ENCODE measurements around the gene PAK6.

Gene PAK6

DNA sequence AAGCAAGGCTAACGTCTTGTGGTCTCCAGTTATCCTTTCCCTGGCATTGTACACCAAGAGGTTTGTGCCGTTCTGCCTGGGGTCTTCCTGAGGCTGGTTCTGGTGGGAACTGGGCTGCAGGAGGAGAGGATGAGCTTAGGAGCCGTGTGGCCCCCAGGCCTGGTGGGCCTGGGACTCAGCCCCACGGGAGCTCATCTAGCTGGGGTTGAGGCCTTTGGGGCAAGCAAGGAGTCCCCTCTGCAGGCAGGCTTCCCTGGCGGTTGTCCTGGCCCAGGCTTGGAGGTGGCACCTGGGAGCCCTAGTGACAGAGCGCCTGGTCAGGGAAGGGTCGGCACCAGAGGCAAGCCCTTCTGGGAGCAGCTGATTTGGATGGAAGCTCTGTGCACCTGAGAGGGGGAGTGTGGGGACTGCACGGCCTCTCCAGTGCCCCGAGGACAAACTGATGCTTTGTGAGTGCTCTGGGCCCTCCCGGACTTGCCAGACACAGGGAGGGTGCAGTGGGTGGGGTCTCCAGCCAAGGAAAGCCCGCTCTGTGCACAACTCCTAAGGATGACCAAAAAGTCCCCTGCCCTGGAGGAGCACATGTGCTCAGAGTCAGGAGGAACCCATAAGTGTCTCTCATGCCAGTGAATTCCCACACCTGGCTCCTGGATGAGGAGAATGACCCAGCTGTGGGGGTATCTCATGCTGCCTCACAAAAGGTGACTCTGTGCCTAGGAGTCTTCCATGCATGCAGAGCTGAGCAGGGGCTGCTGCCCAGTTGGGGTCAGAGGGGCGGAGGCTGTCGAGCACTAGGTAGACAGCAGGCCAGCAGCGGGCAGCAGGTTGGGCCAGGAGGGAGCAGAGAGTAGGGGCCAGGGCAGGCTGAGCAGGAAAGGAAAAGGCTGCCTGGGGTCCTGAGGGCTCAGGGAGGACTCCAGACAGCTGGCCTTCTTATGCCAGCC is 2.7 kb downstream of the PAK6 start:
- no peak for DNase-seq (ENCODE audit: low read depth)

DNA sequence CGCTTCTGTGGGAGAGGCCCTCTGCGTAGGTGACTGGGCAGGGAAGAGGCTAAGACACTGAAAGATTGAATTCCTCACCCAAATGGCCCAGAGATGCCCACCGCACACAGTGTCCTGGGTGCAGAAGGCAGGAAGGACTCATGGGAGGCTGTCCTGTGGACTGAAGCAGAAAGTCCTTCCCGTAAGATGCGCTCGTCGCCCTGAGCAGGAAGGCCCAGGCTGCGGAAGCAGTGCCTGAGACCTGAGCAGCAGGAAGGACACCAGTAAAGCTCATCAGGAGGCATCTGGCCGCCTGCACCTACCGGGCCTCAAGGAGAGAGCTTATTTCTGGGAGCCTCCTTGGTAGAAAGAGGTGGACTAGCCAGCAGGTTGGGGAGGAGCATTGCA is 3.3 kb downstream of the PAK6 start:
- DNase-seq (ENCODE audit: low read depth): no peak

DNA sequence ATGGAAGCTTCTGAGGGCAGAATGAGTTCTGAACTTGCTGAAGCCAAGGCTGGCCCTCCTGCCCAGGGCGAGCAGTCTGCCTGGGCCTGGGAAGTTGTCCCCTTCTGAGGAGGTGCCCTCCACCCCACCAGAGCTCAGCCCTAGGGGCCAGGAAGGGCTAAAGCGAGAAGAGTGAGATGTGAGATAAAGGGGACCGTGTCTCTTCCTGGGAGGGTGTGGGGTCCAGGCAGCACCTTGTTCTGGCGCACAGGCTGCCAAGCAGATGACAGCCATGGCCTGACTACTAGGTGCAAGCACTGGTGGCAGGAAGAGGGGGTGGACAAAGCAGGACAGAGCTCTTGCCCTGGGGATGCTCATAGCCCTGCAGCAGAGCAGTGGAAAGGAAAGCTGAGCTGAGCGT is 3.7 kb downstream of the PAK6 start:
- DNase-seq (ENCODE audit: low read depth): no peak

GRCh38 chr15:40243126-40243810 is 4.4 kb downstream of the PAK6 start:
- no peak for DNase-seq (ENCODE audit: low read depth)

GRCh38 chr15:40244961-40245523 is 6.2 kb downstream of the PAK6 start:
- DNase-seq (ENCODE audit: low read depth): no peak

GRCh38 chr15:40245666-40246450 is 7.0 kb downstream of the PAK6 start:
- DNase-seq (ENCODE audit: low read depth): no peak

DNA sequence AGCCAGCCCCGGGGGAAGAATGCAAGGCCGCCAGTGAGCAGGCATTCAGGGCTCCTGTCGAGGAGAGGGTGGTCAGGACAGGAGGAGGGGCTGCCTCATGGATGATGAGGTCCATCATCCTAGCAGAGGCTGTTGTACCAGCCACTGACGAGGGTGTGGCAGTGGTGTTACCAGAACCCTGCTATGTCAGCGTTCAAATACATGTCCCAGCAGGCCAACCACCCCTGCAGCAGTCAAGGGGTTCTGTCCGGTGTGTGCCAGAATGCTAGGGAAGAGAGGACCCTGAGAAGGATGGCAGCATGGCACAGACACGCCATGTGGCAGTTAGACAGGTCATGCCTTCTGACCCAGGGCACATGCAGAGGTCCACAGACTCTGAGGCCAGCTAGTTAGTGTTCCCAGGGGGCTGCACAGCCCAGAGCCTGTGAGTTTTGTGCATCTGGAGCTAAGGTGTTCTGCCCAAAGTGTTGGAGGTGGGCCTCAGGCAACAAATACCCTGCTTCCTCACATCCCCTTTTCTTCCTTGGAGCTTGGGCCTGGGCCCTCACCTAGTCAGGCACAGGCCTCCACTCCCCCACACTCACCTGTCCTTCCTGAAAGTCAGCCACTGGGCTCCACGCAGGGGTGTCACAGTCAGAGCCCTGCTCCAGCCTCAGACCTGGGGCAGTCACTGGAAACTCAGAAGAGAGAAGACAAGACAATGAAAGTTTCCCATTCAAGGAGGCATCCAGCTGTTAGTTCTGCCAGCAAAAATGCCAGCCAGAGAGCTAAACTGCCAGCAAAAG is 7.8 kb downstream of the PAK6 start:
- no peak for DNase-seq (ENCODE audit: low read depth)

- no peak for DNase-seq (ENCODE audit: low read depth)
Measured at GRCh38 chr15:40247406-40247971, 8.6 kb downstream of the PAK6 start.

DNA sequence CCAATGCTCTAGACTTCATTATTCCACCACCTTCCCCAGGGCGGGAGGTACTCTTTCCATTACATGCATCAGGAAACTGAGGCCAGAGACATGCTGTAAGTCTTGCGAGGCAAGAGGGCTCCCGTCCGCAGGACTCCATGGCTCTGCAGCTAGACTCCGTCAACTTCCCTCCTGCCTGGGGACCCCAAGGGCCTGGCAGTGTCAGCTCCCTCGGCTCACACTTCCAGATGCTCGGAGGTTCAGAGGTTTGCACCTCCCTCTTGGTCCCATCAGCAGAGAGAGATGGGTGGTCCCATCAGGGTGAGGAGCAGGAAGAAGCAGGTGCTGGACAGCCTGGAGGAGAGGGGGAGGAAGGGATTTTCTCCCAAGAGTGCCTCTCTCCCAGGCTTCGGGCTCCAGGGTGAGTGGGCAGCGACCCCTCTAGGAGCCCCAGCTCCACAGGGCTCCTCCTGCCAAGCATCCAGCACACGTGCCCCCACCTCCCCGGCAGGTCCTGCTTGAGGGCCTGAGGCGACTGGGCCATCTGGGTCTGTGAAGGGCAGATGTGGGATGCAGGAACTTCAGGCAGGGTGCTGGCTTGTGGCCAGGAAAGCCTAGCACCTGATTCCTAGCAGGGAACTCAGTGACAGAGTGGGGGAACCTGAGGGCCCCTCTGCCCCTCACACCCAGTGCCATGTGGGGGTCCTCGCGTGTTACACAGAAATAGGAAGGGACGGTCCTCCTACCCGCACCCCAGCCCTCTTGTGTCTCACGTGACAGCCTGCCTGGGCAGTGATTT is 9.3 kb downstream of the PAK6 start:
- DNase-seq (ENCODE audit: low read depth): no peak

- DNase-seq (ENCODE audit: low read depth): no peak
Measured at GRCh38 chr15:40249477-40250303, 10.8 kb downstream of the PAK6 start.

GRCh38 chr15:40250304-40250656 is 11.4 kb downstream of the PAK6 start:
- DNase-seq (ENCODE audit: low read depth): no peak

DNA sequence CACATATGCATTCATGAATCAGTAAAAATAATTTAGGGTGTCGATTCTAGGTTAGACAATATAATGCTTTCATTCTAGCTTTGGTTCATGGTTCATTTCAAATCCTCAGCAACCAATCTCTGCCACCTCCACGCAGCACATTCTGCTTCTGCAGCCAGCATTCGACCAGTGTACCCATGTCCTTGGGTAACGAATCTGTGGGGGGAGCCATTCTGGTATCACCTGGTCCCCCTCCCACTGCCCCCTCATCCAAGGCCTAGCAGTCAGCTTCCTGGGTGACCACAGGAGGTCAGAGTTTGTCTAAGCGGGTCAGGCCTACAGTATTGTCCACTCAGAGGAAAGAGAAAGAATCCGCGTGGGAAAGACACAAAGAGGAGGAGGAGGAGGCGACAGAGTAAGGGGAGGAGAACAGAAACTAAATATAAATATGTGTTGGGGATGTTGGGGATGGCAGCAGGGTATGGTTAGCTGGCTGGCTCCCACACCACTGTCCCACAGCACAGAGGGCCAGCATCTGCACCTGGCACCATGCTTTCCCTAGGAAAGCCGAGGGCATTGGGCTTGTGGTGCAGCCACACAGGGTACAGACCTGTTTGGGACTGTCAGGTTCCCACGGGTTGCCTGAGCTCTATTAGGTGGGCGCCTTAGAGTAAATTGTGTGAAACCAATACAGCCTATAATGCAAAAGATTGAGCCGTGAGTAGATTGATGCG is 12.1 kb downstream of the PAK6 start:
- no peak for DNase-seq (ENCODE audit: low read depth)

DNA sequence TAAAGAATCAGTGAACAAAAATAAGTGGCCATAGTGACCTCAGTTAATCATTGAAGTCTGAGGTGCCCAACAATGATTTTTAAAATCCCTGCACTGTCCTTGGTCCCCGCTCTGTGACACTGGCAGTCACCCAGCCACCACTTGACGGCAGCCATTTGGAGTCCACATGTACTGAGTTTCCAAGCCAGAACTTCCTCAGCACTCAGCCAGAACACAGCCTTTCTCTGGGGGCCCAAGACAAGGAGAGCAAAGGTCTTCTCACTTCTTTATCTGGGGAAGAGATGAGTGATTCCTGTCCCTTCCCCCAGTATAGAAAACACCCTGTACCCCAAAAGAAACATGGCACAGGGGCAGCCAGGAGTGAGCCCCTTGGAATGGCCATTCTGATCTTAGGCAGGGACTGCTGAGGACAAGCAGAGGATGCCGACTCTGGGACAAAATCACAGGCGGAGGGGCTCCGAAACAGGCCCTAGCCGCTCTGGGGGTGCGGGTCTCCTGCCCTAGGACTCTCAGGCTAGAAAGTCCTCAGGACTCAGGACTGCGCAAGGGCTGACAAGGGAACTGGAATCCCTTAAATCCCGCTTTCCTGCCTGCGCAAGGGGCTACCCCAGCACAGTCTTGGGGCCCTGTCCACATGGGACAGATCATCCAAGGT is 12.8 kb downstream of the PAK6 start:
- DNase-seq (ENCODE audit: low read depth): no peak

- DNase-seq (ENCODE audit: low read depth): no peak
Measured at GRCh38 chr15:40252141-40252437, 13.2 kb downstream of the PAK6 start.

GRCh38 chr15:40252438-40253166 is 13.7 kb downstream of the PAK6 start:
- no peak for DNase-seq (ENCODE audit: low read depth)

DNA sequence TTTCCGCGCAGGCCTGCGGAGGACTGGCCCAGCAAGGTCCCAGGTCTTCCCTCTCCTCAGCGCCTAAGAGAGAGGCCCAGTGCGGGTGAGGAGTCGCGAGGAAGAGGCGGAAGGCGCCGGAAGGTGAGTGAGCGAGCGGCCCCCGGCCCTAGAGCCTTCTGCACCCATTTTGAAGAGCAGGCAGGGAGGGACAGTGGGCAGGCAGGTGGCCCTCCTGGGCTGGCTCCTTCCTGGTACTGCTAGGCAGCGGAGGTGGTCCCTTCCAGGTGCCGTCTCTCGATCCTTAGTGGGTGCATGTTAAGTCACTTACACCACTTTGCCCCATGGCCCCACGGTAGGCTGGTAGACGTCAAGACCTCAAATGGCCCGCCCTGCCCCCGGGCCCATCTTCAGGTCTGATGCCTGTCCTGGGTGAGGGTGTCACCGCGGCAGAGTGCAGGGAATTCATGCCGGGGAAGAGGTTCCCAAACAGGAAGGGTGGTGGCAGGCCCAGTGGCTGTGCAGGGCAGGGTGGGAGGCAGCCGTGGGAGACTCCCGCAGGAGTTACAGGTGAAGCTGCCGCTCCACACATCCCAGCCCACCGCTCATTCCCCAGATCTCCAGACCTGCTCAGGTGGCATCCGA is 14.4 kb downstream of the PAK6 start:
- no peak for DNase-seq (ENCODE audit: low read depth)

DNA sequence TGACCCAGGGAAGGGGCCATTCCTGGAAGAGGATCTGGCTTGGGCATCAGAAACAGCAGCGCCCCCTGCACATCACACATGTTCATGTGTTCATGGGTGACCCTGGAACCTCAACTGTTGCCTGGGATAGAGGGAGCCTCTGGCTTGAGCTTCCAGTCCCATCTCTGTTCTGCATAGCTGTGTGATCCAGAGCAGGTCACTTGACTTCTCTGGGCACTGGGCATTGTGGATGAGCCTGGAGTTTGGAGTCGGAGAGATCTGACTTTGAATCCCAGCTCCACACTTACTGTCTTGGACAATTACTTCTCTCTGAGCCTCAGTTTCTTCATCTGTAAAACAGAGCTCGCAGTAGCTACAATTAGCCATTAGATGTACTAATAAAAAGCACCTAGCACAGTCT is 15.6 kb downstream of the PAK6 start:
- DNase-seq (ENCODE audit: low read depth): no peak

Data from activated T-cell treated with anti-CD3 and anti-CD28 coated beads for 24 hours (primary cell).